ENCODE results near the gene TAS2R39.

DNA sequence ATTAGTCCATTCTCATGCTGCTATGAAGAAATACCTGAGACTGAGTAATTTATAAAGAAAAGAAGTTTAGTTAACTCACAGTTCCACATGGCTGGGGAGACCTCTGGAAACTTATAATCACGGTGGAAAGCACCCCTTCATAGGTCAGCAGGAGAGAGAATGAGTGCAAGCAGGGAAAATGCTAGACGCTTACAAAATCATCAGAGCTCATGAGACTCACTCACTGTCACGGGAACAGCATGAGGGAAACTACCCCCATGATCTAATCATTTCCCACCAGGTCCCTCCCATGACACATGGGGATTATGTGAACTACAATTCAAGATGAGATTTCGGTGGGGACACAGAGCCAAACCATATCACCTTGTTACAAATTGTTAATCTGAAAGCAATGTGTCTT is 15.8 kb downstream of the TAS2R39 start:
- TF ChIP-seq EP300 (IDR thresholded peaks at IDR 0.05; ENCODE audit: borderline replicate concordance) (no peak), RAD21 (IDR thresholded peaks at IDR 0.05; ENCODE audit: low read depth) (no peak), CEBPB (IDR thresholded peaks at IDR 0.05) (no peak), NFIC (IDR thresholded peaks at IDR 0.05) (no peak), TAF1 (IDR thresholded peaks at IDR 0.05; ENCODE audit: low read depth) (no peak), USF1 (IDR thresholded peaks at IDR 0.05) (no peak), CREB1 (IDR thresholded peaks at IDR 0.05; ENCODE audit: low read depth) (no peak), FOXM1 (IDR thresholded peaks at IDR 0.05; ENCODE audit: borderline replicate concordance, low read depth) (no peak), TEAD4 (IDR thresholded peaks at IDR 0.05) (no peak), EGR1 (IDR thresholded peaks at IDR 0.05) (no peak)
- TF ChIP-seq, protein P1, sequence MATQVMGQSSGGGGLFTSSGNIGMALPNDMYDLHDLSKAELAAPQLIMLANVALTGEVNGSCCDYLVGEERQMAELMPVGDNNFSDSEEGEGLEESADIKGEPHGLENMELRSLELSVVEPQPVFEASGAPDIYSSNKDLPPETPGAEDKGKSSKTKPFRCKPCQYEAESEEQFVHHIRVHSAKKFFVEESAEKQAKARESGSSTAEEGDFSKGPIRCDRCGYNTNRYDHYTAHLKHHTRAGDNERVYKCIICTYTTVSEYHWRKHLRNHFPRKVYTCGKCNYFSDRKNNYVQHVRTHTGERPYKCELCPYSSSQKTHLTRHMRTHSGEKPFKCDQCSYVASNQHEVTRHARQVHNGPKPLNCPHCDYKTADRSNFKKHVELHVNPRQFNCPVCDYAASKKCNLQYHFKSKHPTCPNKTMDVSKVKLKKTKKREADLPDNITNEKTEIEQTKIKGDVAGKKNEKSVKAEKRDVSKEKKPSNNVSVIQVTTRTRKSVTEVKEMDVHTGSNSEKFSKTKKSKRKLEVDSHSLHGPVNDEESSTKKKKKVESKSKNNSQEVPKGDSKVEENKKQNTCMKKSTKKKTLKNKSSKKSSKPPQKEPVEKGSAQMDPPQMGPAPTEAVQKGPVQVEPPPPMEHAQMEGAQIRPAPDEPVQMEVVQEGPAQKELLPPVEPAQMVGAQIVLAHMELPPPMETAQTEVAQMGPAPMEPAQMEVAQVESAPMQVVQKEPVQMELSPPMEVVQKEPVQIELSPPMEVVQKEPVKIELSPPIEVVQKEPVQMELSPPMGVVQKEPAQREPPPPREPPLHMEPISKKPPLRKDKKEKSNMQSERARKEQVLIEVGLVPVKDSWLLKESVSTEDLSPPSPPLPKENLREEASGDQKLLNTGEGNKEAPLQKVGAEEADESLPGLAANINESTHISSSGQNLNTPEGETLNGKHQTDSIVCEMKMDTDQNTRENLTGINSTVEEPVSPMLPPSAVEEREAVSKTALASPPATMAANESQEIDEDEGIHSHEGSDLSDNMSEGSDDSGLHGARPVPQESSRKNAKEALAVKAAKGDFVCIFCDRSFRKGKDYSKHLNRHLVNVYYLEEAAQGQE (IDR thresholded peaks at IDR 0.05; ENCODE audit: low read depth), result no peak

Measured in Ishikawa (cell line).